Neutrophil (primary cell): ENCODE measurements around the gene GALNT13.

Experiments
- H3K27ac ChIP-seq: fragments of 200-600 bp; sonication (generic); 2 replicates; pipeline ENCODE4 v1.5.1; 2016; ENCODE audit warnings: mild to moderate bottlenecking, moderate library complexity
- H3K27me3 ChIP-seq: fragments of 200-600 bp; sonication (generic); 2 replicates; pipeline ENCODE4 v1.6.0; 2016; ENCODE audit warnings: mild to moderate bottlenecking
- H3K36me3 ChIP-seq: fragments of 200-600 bp; sonication (generic); 2 replicates; pipeline ENCODE4 v1.5.1; 2017
- H3K4me1 ChIP-seq, 2 experiments: fragments of 200-600 bp in 1 of 2; sonication (generic) in 1 of 2; 1 replicate in 1 of 2; 2 replicates in 1 of 2; pipeline versions ENCODE4 v1.5.1 to v1.6.1; 2013 to 2016; ENCODE audit warnings: low read depth in 1 of 2, low read length in 1 of 2, mild to moderate bottlenecking in 1 of 2, moderate library complexity in 1 of 2; ENCODE audit not compliant: control insufficient read depth in 1 of 2, insufficient read depth in 1 of 2
- H3K4me3 ChIP-seq, 2 experiments: fragments of 200-600 bp in 1 of 2; sonication (generic) in 1 of 2; 1 replicate in 1 of 2; 2 replicates in 1 of 2; pipeline ENCODE4 v1.5.1; 2013 to 2016; ENCODE audit warnings: low read depth in 1 of 2, low read length in 1 of 2, mild to moderate bottlenecking in 1 of 2, moderate library complexity in 1 of 2
- H3K9me3 ChIP-seq: fragments of 200-600 bp; sonication (generic); 2 replicates; pipeline ENCODE4 v1.5.1; 2016
- CTCF ChIP-seq: fragments of 200-600 bp; sonication (generic); IDR thresholded peaks from 2 replicates; pipeline ENCODE4 v1.5.1; 2016; ENCODE audit warnings: antibody characterized with exemption

Gene GALNT13

GRCh38 chr2:154452906-154453493, 581.3 kb downstream of the GALNT13 start:
- Histone ChIP-seq H3K4me1 (no peaks in the 10 kb centered on the region), H3K27ac (no peak overlapping the region), H3K27me3 (no peaks in the 10 kb centered on the region), H3K36me3 (no peaks in the 10 kb centered on the region), H3K4me3 (no peak overlapping the region), H3K9me3 (no peaks in the 10 kb centered on the region)
- no peak for TF ChIP-seq CTCF

GRCh38 chr2:154455166-154455565, 583.4 kb downstream of the GALNT13 start:
- Histone ChIP-seq H3K36me3 (no peaks in the 10 kb centered on the region), H3K27ac (no peak overlapping the region), H3K4me1 (no peaks in the 10 kb centered on the region), H3K27me3 (no peaks in the 10 kb centered on the region), H3K9me3 (no peaks in the 10 kb centered on the region), H3K4me3 (no peak overlapping the region)
- no peak for TF ChIP-seq CTCF

- no peak for TF ChIP-seq CTCF
- no peaks in the 10 kb centered on the region for H3K4me1 ChIP-seq
- H3K27ac ChIP-seq = no peak overlapping the region
- H3K27me3 ChIP-seq = no peaks in the 10 kb centered on the region
- no peak overlapping the region for H3K4me3 ChIP-seq
- H3K36me3 ChIP-seq = no peaks in the 10 kb centered on the region
- H3K9me3 ChIP-seq = no peaks in the 10 kb centered on the region
These were observed 584.1 kb downstream of the GALNT13 start for GRCh38 chr2:154455866-154456265.

- Histone ChIP-seq H3K27me3 (no peaks in the 10 kb centered on the region), H3K9me3 (no peaks in the 10 kb centered on the region), H3K4me3 (no peak overlapping the region), H3K36me3 (no peaks in the 10 kb centered on the region), H3K4me1 (no peaks in the 10 kb centered on the region), H3K27ac (no peak overlapping the region)
- no peak for TF ChIP-seq CTCF
These were observed 585.6 kb downstream of the GALNT13 start for GRCh38 chr2:154457286-154457685.

GRCh38 chr2:154459286-154459685, 587.6 kb downstream of the GALNT13 start:
- Histone ChIP-seq H3K9me3 (no peaks in the 10 kb centered on the region), H3K4me1 (no peaks in the 10 kb centered on the region), H3K4me3 (no peak overlapping the region), H3K27me3 (no peaks in the 10 kb centered on the region), H3K36me3 (no peaks in the 10 kb centered on the region), H3K27ac (no peak overlapping the region)
- TF ChIP-seq CTCF = no peak

GRCh38 chr2:154462634-154463033, 590.9 kb downstream of the GALNT13 start:
- H3K4me1 ChIP-seq = no peaks in the 10 kb centered on the region
- no peak for TF ChIP-seq CTCF

More at GRCh38 chr2:154462634-154463033, 590.9 kb downstream of the GALNT13 start:
- H3K27ac ChIP-seq = no peak overlapping the region
- no peaks in the 10 kb centered on the region for H3K27me3 ChIP-seq
- H3K36me3 ChIP-seq = no peaks in the 10 kb centered on the region
- H3K4me3 ChIP-seq = no peak overlapping the region
- no peaks in the 10 kb centered on the region for H3K9me3 ChIP-seq
